Measurements from ENCODE around the gene STK32C. TPM values are rescaled to one million over a fixed set of nuclear protein-coding genes. Genes with fewer than 3 reads are reported as not detected.
"Not testable (repeated sequence)": the region's sequence is repeated elsewhere in the genome, so short reads cannot be mapped to it uniquely, and the experiment has no call there.

STK32C gene
- total RNA-seq, 1 donor from 2014 or later = 8.7 TPM

GRCh38 chr10:132220996-132221395, 86.8 kb downstream of the STK32C start:
- DNase-seq (ENCODE audit: low read depth) = not testable (repeated sequence)

GRCh38 chr10:132220061-132220460, 87.7 kb downstream of the STK32C start:
- DNase-seq (ENCODE audit: low read depth) = no peak

- DNase-seq (ENCODE audit: low read depth) = no peak
These were observed 88.3 kb downstream of the STK32C start for GRCh38 chr10:132219486-132219885.

- not testable (repeated sequence) for DNase-seq (ENCODE audit: low read depth)
These were observed 91.3 kb downstream of the STK32C start for GRCh38 chr10:132216441-132216840.

GRCh38 chr10:132213917-132214316, 93.8 kb downstream of the STK32C start:
- no peak for DNase-seq (ENCODE audit: low read depth)

GRCh38 chr10:132212816-132213215, 94.9 kb downstream of the STK32C start:
- DNase-seq (ENCODE audit: low read depth) = no peak

GRCh38 chr10:132211246-132211645, 96.5 kb downstream of the STK32C start:
- DNase-seq (ENCODE audit: low read depth) = no peak

GRCh38 chr10:132210766-132211165, 97.0 kb downstream of the STK32C start:
- DNase-seq (ENCODE audit: low read depth) = no peak

- no peak for DNase-seq (ENCODE audit: low read depth)
These were observed 97.7 kb downstream of the STK32C start for GRCh38 chr10:132209978-132210530.

- DNase-seq (ENCODE audit: low read depth) = peak; percentile 53
These were observed 98.6 kb downstream of the STK32C start for GRCh38 chr10:132209130-132209529.

GRCh38 chr10:132208462-132209050, 99.2 kb downstream of the STK32C start:
- peak; percentile 73 for DNase-seq (ENCODE audit: low read depth)

- no peak for DNase-seq (ENCODE audit: low read depth)
These were observed 100.0 kb downstream of the STK32C start for GRCh38 chr10:132207536-132208461.

- no peak for DNase-seq (ENCODE audit: low read depth)
These were observed 100.8 kb downstream of the STK32C start for GRCh38 chr10:132206806-132207535.

- no peak for DNase-seq (ENCODE audit: low read depth)
These were observed 101.4 kb downstream of the STK32C start for GRCh38 chr10:132206377-132206745.

GRCh38 chr10:132205650-132206376, 101.9 kb downstream of the STK32C start:
- DNase-seq (ENCODE audit: low read depth) = no peak

- DNase-seq (ENCODE audit: low read depth) = no peak
These were observed 102.8 kb downstream of the STK32C start for GRCh38 chr10:132204781-132205473.

GRCh38 chr10:132204078-132204780, 103.5 kb downstream of the STK32C start:
- no peak for DNase-seq (ENCODE audit: low read depth)

GRCh38 chr10:132203256-132204077, 104.3 kb downstream of the STK32C start:
- DNase-seq (ENCODE audit: low read depth) = no peak
